ENCODE results near the gene UMOD.

GRCh38 chr16:20399185-20399584 is 46.7 kb upstream of the UMOD start:
- TF ChIP-seq CTCF (IDR thresholded peaks at IDR 0.05; ENCODE audit: low read depth, low read length) (no peak), EZH2phosphoT487 (IDR thresholded peaks at IDR 0.05; ENCODE audit: low read depth) (no peak)
